ENCODE results near the gene FYCO1.

The FYCO1 gene

DNA sequence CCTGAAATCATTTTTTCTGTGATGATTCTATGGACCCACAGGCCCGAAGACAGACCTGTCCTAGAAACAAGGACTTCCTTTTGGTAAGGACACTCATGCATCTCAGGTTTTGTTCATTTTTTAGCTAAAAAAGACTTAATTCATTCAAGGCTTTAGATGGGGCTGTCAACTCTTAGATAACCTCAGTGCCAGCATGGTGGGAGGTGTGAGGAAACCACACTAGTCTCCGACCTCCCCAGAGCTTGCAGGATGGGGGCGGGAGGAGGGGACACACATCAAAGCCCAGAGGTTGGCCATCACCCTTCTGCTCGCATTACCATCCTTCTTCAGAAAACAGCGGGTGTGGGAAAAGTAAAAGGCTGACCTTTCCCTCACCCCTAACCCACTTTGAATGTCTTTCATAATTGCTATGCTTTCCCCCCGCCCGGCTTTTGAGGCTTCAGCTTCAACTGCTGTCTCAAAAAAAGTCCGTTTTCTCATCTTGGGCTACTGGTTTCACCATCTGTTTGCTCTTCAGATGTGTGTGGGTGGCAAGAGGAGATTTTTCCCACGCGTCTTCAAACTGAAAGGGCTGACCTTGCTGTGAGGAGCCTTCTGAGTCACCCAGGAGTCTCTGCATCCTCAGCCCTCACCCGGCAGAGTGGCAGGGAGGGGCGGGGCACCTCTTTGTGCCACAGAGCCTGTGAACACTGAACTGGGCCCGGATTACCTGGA lies 79.9 kb downstream of the FYCO1 start:
- DNase-seq (ENCODE audit: insufficient read length) (peak; percentile 85), FAIRE-seq (peak; percentile 90)
- TF ChIP-seq TAF1 (IDR thresholded peaks at IDR 0.05; ENCODE audit: borderline replicate concordance, low read depth, low read length) (no peak), POLR2A (IDR thresholded peaks at IDR 0.05; ENCODE audit: low read depth, low read length) (no peak), POLR2AphosphoS5 (IDR thresholded peaks at IDR 0.05; ENCODE audit: low read depth, low read length) (peak; percentile 55; the same call in 1 of the 2 replicates)

- FAIRE-seq = peak; percentile 33
- no peak for DNase-seq (ENCODE audit: insufficient read length)
- TF ChIP-seq POLR2AphosphoS5 (IDR thresholded peaks at IDR 0.05; ENCODE audit: low read depth, low read length) = no peak
- no peak for TF ChIP-seq TAF1 (IDR thresholded peaks at IDR 0.05; ENCODE audit: borderline replicate concordance, low read depth, low read length)
- TF ChIP-seq POLR2A (IDR thresholded peaks at IDR 0.05; ENCODE audit: low read depth, low read length) = no peak
These were observed 80.6 kb downstream of the FYCO1 start for GRCh38 chr3:45915059-45915439.

- no peak for TF ChIP-seq TAF1 (IDR thresholded peaks at IDR 0.05; ENCODE audit: borderline replicate concordance, low read depth, low read length)
- no peak for DNase-seq (ENCODE audit: insufficient read length)
- FAIRE-seq = no peak
These were observed 81.1 kb downstream of the FYCO1 start for GRCh38 chr3:45914362-45915058.

DNA sequence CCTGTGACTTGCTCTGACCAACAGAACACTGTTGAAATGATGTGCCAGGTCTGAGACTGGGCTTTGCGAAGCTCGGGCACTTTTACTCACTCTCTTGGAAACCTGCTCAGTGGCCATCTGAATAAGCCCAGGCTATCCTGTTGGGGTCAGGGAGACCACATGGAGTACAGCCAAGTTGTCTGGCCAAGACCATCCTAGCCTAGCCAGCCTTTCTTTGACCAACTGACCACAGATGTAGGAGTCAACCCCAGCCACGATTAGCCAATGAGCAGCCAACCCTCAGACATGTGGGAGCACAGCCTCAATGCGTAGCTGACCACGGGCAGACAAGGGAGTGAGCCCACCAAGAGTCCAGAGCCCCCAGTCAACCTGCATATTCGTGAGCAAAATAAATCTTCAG lies 83.2 kb downstream of the FYCO1 start:
- FAIRE-seq (no peak), DNase-seq (ENCODE audit: insufficient read length) (no peak)
- TF ChIP-seq POLR2A (IDR thresholded peaks at IDR 0.05; ENCODE audit: low read depth, low read length) (no peak), TAF1 (IDR thresholded peaks at IDR 0.05; ENCODE audit: borderline replicate concordance, low read depth, low read length) (no peak), POLR2AphosphoS5 (IDR thresholded peaks at IDR 0.05; ENCODE audit: low read depth, low read length) (no peak)

GRCh38 chr3:45911511-45912226 lies 84.0 kb downstream of the FYCO1 start:
- FAIRE-seq = no peak
- DNase-seq (ENCODE audit: insufficient read length) = no peak
- no peak for TF ChIP-seq POLR2A (IDR thresholded peaks at IDR 0.05; ENCODE audit: low read depth, low read length)
- TF ChIP-seq TAF1 (IDR thresholded peaks at IDR 0.05; ENCODE audit: borderline replicate concordance, low read depth, low read length) = no peak

GRCh38 chr3:45910892-45911291 lies 84.7 kb downstream of the FYCO1 start:
- FAIRE-seq = no peak
- DNase-seq (ENCODE audit: insufficient read length) = no peak
- no peak for TF ChIP-seq POLR2A (IDR thresholded peaks at IDR 0.05; ENCODE audit: low read depth, low read length)
- no peak for TF ChIP-seq POLR2AphosphoS5 (IDR thresholded peaks at IDR 0.05; ENCODE audit: low read depth, low read length)
- TF ChIP-seq TAF1 (IDR thresholded peaks at IDR 0.05; ENCODE audit: borderline replicate concordance, low read depth, low read length) = no peak

DNA sequence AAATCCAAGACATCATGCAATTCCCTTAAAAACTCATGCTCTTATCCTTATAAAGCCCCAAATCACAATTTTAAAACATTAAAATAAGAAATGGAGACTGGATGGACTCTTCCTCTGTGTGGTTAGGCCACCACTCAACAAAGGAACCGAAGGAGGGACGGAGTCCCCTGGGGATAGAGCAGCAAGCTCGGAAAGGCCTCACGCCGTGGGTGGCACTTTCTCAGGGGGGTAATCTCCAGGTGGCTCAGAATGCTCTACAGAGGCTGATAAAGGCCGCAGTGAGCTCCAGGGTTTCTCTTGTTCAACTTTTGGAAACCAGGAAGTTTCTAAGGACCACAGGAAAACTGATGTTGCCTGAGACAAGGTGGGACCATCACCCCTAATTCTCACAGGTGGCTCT lies 86.1 kb downstream of the FYCO1 start:
- no peak for DNase-seq (ENCODE audit: insufficient read length)
- TF ChIP-seq TAF1 (IDR thresholded peaks at IDR 0.05; ENCODE audit: borderline replicate concordance, low read depth, low read length) (no peak), POLR2A (IDR thresholded peaks at IDR 0.05; ENCODE audit: low read depth, low read length) (no peak), POLR2AphosphoS5 (IDR thresholded peaks at IDR 0.05; ENCODE audit: low read depth, low read length) (no peak)
- FAIRE-seq = no peak

DNA sequence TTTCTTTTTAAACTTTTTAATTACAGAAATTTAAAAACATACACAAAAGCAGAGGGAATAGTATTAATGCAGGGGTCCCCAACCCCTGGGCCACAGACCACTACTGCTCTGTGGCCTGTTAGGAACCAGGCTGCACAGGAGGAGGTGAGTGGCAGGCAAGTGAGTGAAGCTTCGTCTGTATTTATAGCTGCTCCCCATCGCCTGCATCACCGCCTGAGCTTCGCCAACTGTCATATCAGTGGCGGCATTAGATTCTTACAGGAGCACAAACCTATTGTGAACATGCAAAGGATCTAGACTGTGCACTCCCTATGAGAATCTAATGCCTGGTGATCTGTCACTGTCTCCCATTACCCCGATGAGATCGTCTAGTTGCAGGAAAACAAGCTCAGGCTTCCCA lies 86.9 kb downstream of the FYCO1 start:
- TF ChIP-seq POLR2A (IDR thresholded peaks at IDR 0.05; ENCODE audit: low read depth, low read length) (no peak), TAF1 (IDR thresholded peaks at IDR 0.05; ENCODE audit: borderline replicate concordance, low read depth, low read length) (no peak), POLR2AphosphoS5 (IDR thresholded peaks at IDR 0.05; ENCODE audit: low read depth, low read length) (no peak)
- FAIRE-seq = no peak

GRCh38 chr3:45907769-45908705 lies 87.6 kb downstream of the FYCO1 start:
- FAIRE-seq = no peak
- TF ChIP-seq TAF1 (IDR thresholded peaks at IDR 0.05; ENCODE audit: borderline replicate concordance, low read depth, low read length) (no peak), POLR2AphosphoS5 (IDR thresholded peaks at IDR 0.05; ENCODE audit: low read depth, low read length) (no peak), POLR2A (IDR thresholded peaks at IDR 0.05; ENCODE audit: low read depth, low read length) (no peak)
- DNase-seq (ENCODE audit: insufficient read length) = no peak

More for the DNA sequence above, 86.9 kb downstream of the FYCO1 start:
- no peak for DNase-seq (ENCODE audit: insufficient read length)

GRCh38 chr3:45906681-45907407 lies 88.8 kb downstream of the FYCO1 start:
- no peak for FAIRE-seq
- TF ChIP-seq TAF1 (IDR thresholded peaks at IDR 0.05; ENCODE audit: borderline replicate concordance, low read depth, low read length) (no peak), POLR2AphosphoS5 (IDR thresholded peaks at IDR 0.05; ENCODE audit: low read depth, low read length) (no peak), POLR2A (IDR thresholded peaks at IDR 0.05; ENCODE audit: low read depth, low read length) (no peak)
- no peak for DNase-seq (ENCODE audit: insufficient read length)

All from GM12892 (cell line).